ENCODE data around the gene ANXA2R. TPM values are rescaled to one million over a fixed set of nuclear protein-coding genes. Genes with fewer than 3 reads are reported as not detected.
A peak's percentile ranks its signal among the peaks of the same experiment; 100 is the strongest.

ANXA2R gene
- total RNA-seq, 1 experiment from 2014 or later, result 8.0 TPM

- intact Hi-C loops (cut with micrococcal nuclease; ENCODE audit: unreplicated experiment), result no loop called here
- Mint-ChIP-seq H3K27ac (ENCODE audit: unreplicated experiment) (peak overlapping the region; percentile 89), H3K4me1 (ENCODE audit: low read depth, unreplicated experiment) (peaks cover 15% of the 10 kb centered on the region), H3K4me3 (ENCODE audit: low read depth, unreplicated experiment) (peak overlapping the region; percentile 96), H3K9me3 (ENCODE audit: low read depth, unreplicated experiment) (peaks cover under 1% of the 10 kb centered on the region), H3K27me3 (ENCODE audit: unreplicated experiment) (no peaks in the 10 kb centered on the region), H3K36me3 (ENCODE audit: insufficient read depth, unreplicated experiment) (peaks cover 44% of the 10 kb centered on the region)
- DNase-seq, result peak; percentile 60
- CTCF ChIA-PET, result interaction anchor here (1.0 kb wide), 1 partner anchor 9 kb away, joined by 4 read pairs; no protein-coding TSS in a partner anchor
- BruUV-seq (replicated peaks), result no TSS peak
- no peak for TF ChIP-seq CTCF (IDR thresholded peaks at IDR 0.05; ENCODE audit: unreplicated experiment)
These were observed 39.8 kb downstream of the ANXA2R start for GRCh38 chr5:43000111-43000840.

- no peak for TF ChIP-seq CTCF (IDR thresholded peaks at IDR 0.05; ENCODE audit: unreplicated experiment)
- BruUV-seq (replicated peaks), result no TSS peak
- Mint-ChIP-seq H3K36me3 (ENCODE audit: insufficient read depth, unreplicated experiment) (peaks cover 80% of the 10 kb centered on the region), H3K27ac (ENCODE audit: unreplicated experiment) (peak overlapping the region; percentile 99), H3K4me1 (ENCODE audit: low read depth, unreplicated experiment) (peaks cover 22% of the 10 kb centered on the region), H3K4me3 (ENCODE audit: low read depth, unreplicated experiment) (peak overlapping the region; percentile 95), H3K9me3 (ENCODE audit: low read depth, unreplicated experiment) (peaks cover 3% of the 10 kb centered on the region), H3K27me3 (ENCODE audit: unreplicated experiment) (no peaks in the 10 kb centered on the region)
- intact Hi-C loops (cut with micrococcal nuclease; ENCODE audit: unreplicated experiment), result loop anchor here (5.0 to 10.0 kb wide), 2 partner anchors 112 to 309 kb away; no protein-coding TSS in a partner anchor
- CTCF ChIA-PET, result interaction anchor here (1.1 to 1.7 kb wide), 2 partner anchors 24 to 87 kb away, joined by 3 read pairs; no protein-coding TSS in a partner anchor
- DNase-seq, result no peak
These were observed 44.8 kb downstream of the ANXA2R start for GRCh38 chr5:42995360-42995751.

DNA sequence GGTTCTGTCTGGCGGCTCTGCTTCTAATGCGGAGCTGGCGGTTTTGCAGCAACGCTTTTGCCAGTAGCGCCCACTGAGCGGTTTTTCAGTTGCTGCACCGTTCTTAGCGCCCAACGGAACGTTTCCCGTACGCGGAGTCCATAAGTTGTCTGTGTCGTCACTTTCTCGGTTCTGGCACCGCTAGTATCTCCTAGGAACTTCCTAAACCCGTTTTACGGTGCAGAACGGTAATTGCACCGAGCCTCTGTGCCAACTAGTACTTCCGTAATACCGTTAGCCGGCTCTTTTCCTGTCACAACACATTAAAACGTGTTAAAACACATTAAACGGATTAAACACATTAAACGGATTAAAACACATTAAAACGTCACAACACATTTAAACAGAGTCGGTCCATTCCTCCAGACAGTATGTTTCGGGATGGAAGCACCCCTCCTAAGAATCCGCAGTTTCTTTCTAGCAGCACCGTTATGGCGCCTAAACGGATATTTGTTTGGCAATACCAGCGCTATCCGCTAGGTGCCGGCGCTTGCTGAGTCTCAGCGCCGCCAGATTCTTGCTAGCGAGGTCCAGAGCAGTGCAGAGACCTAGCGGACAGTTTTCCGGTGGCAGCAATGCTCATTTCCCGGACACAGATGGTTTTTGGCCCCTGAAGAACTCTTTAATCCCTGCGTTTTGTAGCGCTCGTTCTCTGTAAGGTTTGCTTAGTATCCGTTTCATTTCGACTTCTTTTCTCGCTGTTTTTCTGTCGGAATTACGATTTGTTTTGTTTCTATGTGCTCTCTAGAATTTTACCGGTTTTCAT lies 45.4 kb downstream of the ANXA2R start:
- Mint-ChIP-seq H3K27me3 (ENCODE audit: unreplicated experiment) (no peaks in the 10 kb centered on the region), H3K27ac (ENCODE audit: unreplicated experiment) (peak overlapping the region; percentile 99), H3K4me3 (ENCODE audit: low read depth, unreplicated experiment) (peak overlapping the region; percentile 95), H3K4me1 (ENCODE audit: low read depth, unreplicated experiment) (peaks cover 28% of the 10 kb centered on the region), H3K36me3 (ENCODE audit: insufficient read depth, unreplicated experiment) (peaks cover 80% of the 10 kb centered on the region), H3K9me3 (ENCODE audit: low read depth, unreplicated experiment) (peaks cover 3% of the 10 kb centered on the region)
- CTCF ChIA-PET, result interaction anchor here (1.7 kb wide), 1 partner anchor 86 kb away, joined by 3 read pairs; no protein-coding TSS in a partner anchor
- peak; percentile 30 for TF ChIP-seq CTCF (IDR thresholded peaks at IDR 0.05; ENCODE audit: unreplicated experiment)
- intact Hi-C loops (cut with micrococcal nuclease; ENCODE audit: unreplicated experiment), result loop anchor here (5.0 to 10.0 kb wide), 2 partner anchors 113 to 310 kb away; no protein-coding TSS in a partner anchor
- no TSS peak for BruUV-seq (replicated peaks)
- DNase-seq, result peak; percentile 70

DNA sequence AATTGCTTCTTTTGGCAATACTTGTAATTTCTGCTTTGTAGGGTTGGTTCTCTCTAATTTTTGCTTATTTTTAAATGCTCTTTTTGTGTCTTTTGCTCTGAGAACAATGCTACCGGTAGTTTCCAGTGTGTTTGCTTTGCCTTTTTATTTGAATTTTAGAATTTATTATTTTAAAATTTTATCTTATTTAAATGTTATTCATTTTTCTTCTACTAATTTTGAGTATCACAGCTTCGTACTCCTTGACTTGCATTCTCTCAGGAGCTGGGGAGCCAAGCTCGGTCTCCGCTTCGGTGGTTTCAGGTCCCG lies 45.9 kb downstream of the ANXA2R start:
- H3K36me3 Mint-ChIP-seq (ENCODE audit: insufficient read depth, unreplicated experiment), result peaks cover 81% of the 10 kb centered on the region
- intact Hi-C loops (cut with micrococcal nuclease; ENCODE audit: unreplicated experiment), result loop anchor here (10.0 kb wide), 1 partner anchor 311 kb away; no protein-coding TSS in a partner anchor
- no TSS peak for BruUV-seq (replicated peaks)
- no peak for DNase-seq
- no peaks in the 10 kb centered on the region for H3K27me3 Mint-ChIP-seq (ENCODE audit: unreplicated experiment)
- TF ChIP-seq CTCF (IDR thresholded peaks at IDR 0.05; ENCODE audit: unreplicated experiment), result no peak
- peak overlapping the region; percentile 95 for H3K4me3 Mint-ChIP-seq (ENCODE audit: low read depth, unreplicated experiment)
- peaks cover 3% of the 10 kb centered on the region for H3K9me3 Mint-ChIP-seq (ENCODE audit: low read depth, unreplicated experiment)
- H3K4me1 Mint-ChIP-seq (ENCODE audit: low read depth, unreplicated experiment), result peaks cover 31% of the 10 kb centered on the region
- peak overlapping the region; percentile 99 for H3K27ac Mint-ChIP-seq (ENCODE audit: unreplicated experiment)
- CTCF ChIA-PET, result interaction anchor here (1.7 kb wide), 1 partner anchor 85 kb away, joined by 3 read pairs; no protein-coding TSS in a partner anchor

Measured in Calu3 (cell line).